ENCODE data around the gene ABCA1.
"Not testable (repeated sequence)": the region's sequence is repeated elsewhere in the genome, so short reads cannot be mapped to it uniquely, and the experiment has no call there.

ABCA1 gene

DNA sequence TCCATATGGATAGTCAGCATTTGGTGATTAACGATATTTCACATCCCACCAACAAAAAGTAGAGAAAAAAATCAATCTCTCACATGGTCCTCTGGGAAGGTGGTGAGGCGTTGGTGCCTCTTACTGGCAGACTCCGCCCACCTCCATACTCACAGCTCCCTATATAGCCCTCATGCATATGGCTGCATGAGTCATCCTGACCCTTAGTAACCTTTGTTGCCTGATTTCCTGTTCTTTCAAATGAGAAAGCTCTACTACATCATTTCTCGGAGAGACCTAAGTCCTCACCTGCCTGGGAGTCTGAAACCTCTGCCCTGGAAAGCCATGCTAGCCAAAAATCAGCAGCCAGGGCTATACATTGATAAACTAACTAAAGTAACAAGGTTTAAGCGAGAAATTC, 33.3 kb upstream of the ABCA1 start:
- WGBS, 2 donors (ENCODE audit: extremely low coverage in 2 of 2, insufficient read length in 2 of 2, insufficient replicate concordance in 1 of 2) = no CpG with 5 or more reads among the region's 5 CpGs
- H3K23ac ChIP-seq (ENCODE audit: low read depth, low read length, poor library complexity) = no peak overlapping the region
- no peak overlapping the region for H3K4me2 ChIP-seq (ENCODE audit: insufficient read depth, low read length, poor library complexity, severe bottlenecking)
- H2BK12ac ChIP-seq (ENCODE audit: low read length) = no peak overlapping the region
- no peaks in the 10 kb centered on the region for H3K27me3 ChIP-seq (ENCODE audit: control insufficient read depth in 3 of 3, insufficient read depth in 3 of 3, low read depth in 1 of 3, low read length in 3 of 3)
- no peak overlapping the region for H2BK5ac ChIP-seq (ENCODE audit: low read length)
- H3K36me3 ChIP-seq (replicated peaks in 1 of 2; ENCODE audit: control insufficient read depth in 2 of 2, insufficient read depth in 2 of 2, low read length in 2 of 2) = no peaks in the 10 kb centered on the region
- H2AFZ ChIP-seq (ENCODE audit: low read length) = peak overlapping the region; percentile 5
- H2BK120ac ChIP-seq (ENCODE audit: low read depth, low read length) = no peak overlapping the region
- H3K4ac ChIP-seq (ENCODE audit: low read length) = no peak overlapping the region
- H2AK5ac ChIP-seq (ENCODE audit: low read depth, low read length) = no peak overlapping the region
- peaks cover 6 to 20% of the 10 kb centered on the region in 2 donors for H3K4me1 ChIP-seq (ENCODE audit: control insufficient read depth in 2 of 2, insufficient read depth in 1 of 2, low read depth in 1 of 2, low read length in 2 of 2)
- no peak overlapping the region for H3K27ac ChIP-seq (replicated peaks; ENCODE audit: low read length)
- H3K14ac ChIP-seq (ENCODE audit: low read length) = no peak overlapping the region
- no peak overlapping the region for H2BK15ac ChIP-seq (ENCODE audit: low read length)
- H3K9ac ChIP-seq (ENCODE audit: low read depth, low read length, poor library complexity) = no peak overlapping the region
- H4K91ac ChIP-seq (ENCODE audit: low read depth, low read length, poor library complexity) = no peak overlapping the region
- no peaks in the 10 kb centered on the region for H3K9me3 ChIP-seq (replicated peaks in 1 of 2; ENCODE audit: control insufficient read depth in 2 of 2, insufficient read depth in 1 of 2, low read depth in 1 of 2, low read length in 2 of 2)
- H3K4me3 ChIP-seq (ENCODE audit: low read length in 2 of 2) = no peak overlapping the region
- DNase-seq (ENCODE audit: low spot score) = peak; percentile 20
- H3K18ac ChIP-seq (ENCODE audit: low read length) = no peak overlapping the region
- H3K79me1 ChIP-seq (ENCODE audit: low read depth, low read length) = no peaks in the 10 kb centered on the region
- H4K8ac ChIP-seq (ENCODE audit: low read depth, low read length) = no peak overlapping the region

DNA sequence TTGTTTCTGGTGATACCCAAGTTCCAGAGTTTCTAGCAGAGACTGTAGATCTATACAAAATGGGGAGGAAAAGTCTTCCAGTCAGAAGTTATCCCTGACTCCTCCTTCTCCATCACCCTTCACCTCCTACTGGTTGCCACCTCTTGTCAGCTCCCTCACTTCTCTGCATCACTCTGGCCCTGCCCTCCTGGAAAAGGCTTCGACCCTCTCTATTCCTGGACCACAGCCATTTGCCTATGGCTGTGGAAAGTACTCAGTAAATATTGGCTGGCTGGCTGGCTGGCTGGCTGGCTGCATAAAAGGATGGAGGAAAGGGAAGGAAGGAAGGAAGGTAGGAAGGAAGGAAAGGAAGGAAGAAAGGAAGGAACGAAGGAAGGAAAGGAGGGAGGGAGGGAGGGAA, 32.7 kb upstream of the ABCA1 start:
- Histone ChIP-seq H3K27me3 (ENCODE audit: control insufficient read depth in 3 of 3, insufficient read depth in 3 of 3, low read depth in 1 of 3, low read length in 3 of 3) (no peaks in the 10 kb centered on the region), H3K27ac (replicated peaks; ENCODE audit: low read length) (no peak overlapping the region), H3K4ac (ENCODE audit: low read length) (no peak overlapping the region), H3K4me2 (ENCODE audit: insufficient read depth, low read length, poor library complexity, severe bottlenecking) (no peak overlapping the region), H3K4me3 (ENCODE audit: low read length in 2 of 2) (no peak overlapping the region), H4K91ac (ENCODE audit: low read depth, low read length, poor library complexity) (no peak overlapping the region), H3K9me3 (replicated peaks in 1 of 2; ENCODE audit: control insufficient read depth in 2 of 2, insufficient read depth in 1 of 2, low read depth in 1 of 2, low read length in 2 of 2) (no peaks in the 10 kb centered on the region), H2AK5ac (ENCODE audit: low read depth, low read length) (no peak overlapping the region), H3K9ac (ENCODE audit: low read depth, low read length, poor library complexity) (no peak overlapping the region), H2BK120ac (ENCODE audit: low read depth, low read length) (no peak overlapping the region), H2AFZ (ENCODE audit: low read length) (peak overlapping the region; percentile 64), H3K4me1 (ENCODE audit: control insufficient read depth in 2 of 2, insufficient read depth in 1 of 2, low read depth in 1 of 2, low read length in 2 of 2) (peaks cover 6 to 20% of the 10 kb centered on the region in 2 donors), H3K79me1 (ENCODE audit: low read depth, low read length) (no peaks in the 10 kb centered on the region), H4K8ac (ENCODE audit: low read depth, low read length) (no peak overlapping the region), H3K36me3 (replicated peaks in 1 of 2; ENCODE audit: control insufficient read depth in 2 of 2, insufficient read depth in 2 of 2, low read length in 2 of 2) (no peaks in the 10 kb centered on the region), H3K18ac (ENCODE audit: low read length) (no peak overlapping the region), H3K23ac (ENCODE audit: low read depth, low read length, poor library complexity) (no peak overlapping the region), H2BK5ac (ENCODE audit: low read length) (no peak overlapping the region), H2BK12ac (ENCODE audit: low read length) (no peak overlapping the region), H2BK15ac (ENCODE audit: low read length) (no peak overlapping the region), H3K14ac (ENCODE audit: low read length) (no peak overlapping the region)
- no peak for DNase-seq (ENCODE audit: low spot score)
- no CpG with 5 or more reads among the region's 2 CpGs for WGBS, 2 donors (ENCODE audit: extremely low coverage in 2 of 2, insufficient read length in 2 of 2, insufficient replicate concordance in 1 of 2)

DNA sequence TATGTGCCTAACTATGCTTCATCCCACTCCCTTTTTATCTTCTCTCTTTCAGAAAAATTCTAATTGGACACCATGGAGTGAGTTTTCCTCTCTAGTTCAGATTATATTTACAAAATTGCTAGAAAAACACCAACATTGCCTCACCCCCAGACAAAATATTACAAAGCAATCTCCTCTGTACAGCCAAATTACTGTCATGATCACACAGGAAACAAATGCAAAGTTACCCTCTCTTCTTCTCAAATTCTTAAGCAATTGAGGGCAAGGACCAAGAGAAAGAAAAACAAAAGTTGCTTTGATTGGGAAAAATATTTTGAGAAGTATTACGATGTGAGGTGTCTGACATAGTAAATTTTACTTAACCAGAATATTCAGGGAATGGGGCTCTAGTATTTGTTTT, 30.8 kb upstream of the ABCA1 start:
- H3K4me3 ChIP-seq (ENCODE audit: low read length in 2 of 2) = no peak overlapping the region

DNA sequence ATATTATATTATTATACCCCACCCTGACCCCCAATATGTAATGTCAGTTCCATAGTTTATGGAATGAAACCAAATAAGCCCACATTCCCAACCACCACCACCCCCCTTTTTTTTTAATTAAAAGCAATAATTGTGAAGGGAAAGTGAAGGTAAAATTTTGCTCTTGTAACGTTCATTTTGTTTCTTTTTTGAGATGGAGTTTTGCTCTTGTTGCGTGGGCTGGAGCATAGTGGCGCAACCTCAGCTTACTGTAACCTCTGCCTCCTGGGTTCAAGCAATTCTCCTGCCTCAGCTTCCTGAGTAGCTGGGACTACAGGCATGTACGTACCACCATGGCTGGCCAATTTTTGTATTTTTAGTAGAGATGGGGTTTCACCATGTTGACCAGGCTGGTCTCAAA, 30.1 kb upstream of the ABCA1 start:
- H4K8ac ChIP-seq (ENCODE audit: low read depth, low read length); H3K9ac ChIP-seq (ENCODE audit: low read depth, low read length, poor library complexity); DNase-seq (ENCODE audit: low spot score); H3K9me3 ChIP-seq (replicated peaks in 1 of 2; ENCODE audit: control insufficient read depth in 2 of 2, insufficient read depth in 1 of 2, low read depth in 1 of 2, low read length in 2 of 2); H3K4me3 ChIP-seq (ENCODE audit: low read length in 2 of 2); H3K27me3 ChIP-seq (ENCODE audit: control insufficient read depth in 3 of 3, insufficient read depth in 3 of 3, low read depth in 1 of 3, low read length in 3 of 3); H2BK15ac ChIP-seq (ENCODE audit: low read length); H2BK120ac ChIP-seq (ENCODE audit: low read depth, low read length); H3K23ac ChIP-seq (ENCODE audit: low read depth, low read length, poor library complexity); H3K4me2 ChIP-seq (ENCODE audit: insufficient read depth, low read length, poor library complexity, severe bottlenecking); H3K36me3 ChIP-seq (replicated peaks in 1 of 2; ENCODE audit: control insufficient read depth in 2 of 2, insufficient read depth in 2 of 2, low read length in 2 of 2); H3K18ac ChIP-seq (ENCODE audit: low read length); H2AFZ ChIP-seq (ENCODE audit: low read length); H3K14ac ChIP-seq (ENCODE audit: low read length); H4K91ac ChIP-seq (ENCODE audit: low read depth, low read length, poor library complexity); H2AK5ac ChIP-seq (ENCODE audit: low read depth, low read length); H3K4ac ChIP-seq (ENCODE audit: low read length); H2BK12ac ChIP-seq (ENCODE audit: low read length); H2BK5ac ChIP-seq (ENCODE audit: low read length); H3K27ac ChIP-seq (replicated peaks; ENCODE audit: low read length); H3K79me1 ChIP-seq (ENCODE audit: low read depth, low read length): not testable (repeated sequence)
- no CpG with 5 or more reads among the region's 4 CpGs for WGBS, 2 donors (ENCODE audit: extremely low coverage in 2 of 2, insufficient read length in 2 of 2, insufficient replicate concordance in 1 of 2)
- H3K4me1 ChIP-seq (ENCODE audit: control insufficient read depth in 2 of 2, insufficient read depth in 1 of 2, low read depth in 1 of 2, low read length in 2 of 2) = peaks cover 6 to 20% of the 10 kb centered on the region in 2 donors

More for the DNA sequence above, 30.8 kb upstream of the ABCA1 start:
- Histone ChIP-seq H2BK120ac (ENCODE audit: low read depth, low read length) (no peak overlapping the region), H3K9ac (ENCODE audit: low read depth, low read length, poor library complexity) (no peak overlapping the region), H3K14ac (ENCODE audit: low read length) (no peak overlapping the region), H3K27ac (replicated peaks; ENCODE audit: low read length) (no peak overlapping the region), H3K27me3 (ENCODE audit: control insufficient read depth in 3 of 3, insufficient read depth in 3 of 3, low read depth in 1 of 3, low read length in 3 of 3) (no peaks in the 10 kb centered on the region), H3K4me2 (ENCODE audit: insufficient read depth, low read length, poor library complexity, severe bottlenecking) (no peak overlapping the region), H4K8ac (ENCODE audit: low read depth, low read length) (no peak overlapping the region), H3K36me3 (replicated peaks in 1 of 2; ENCODE audit: control insufficient read depth in 2 of 2, insufficient read depth in 2 of 2, low read length in 2 of 2) (no peaks in the 10 kb centered on the region), H2BK15ac (ENCODE audit: low read length) (no peak overlapping the region), H2AFZ (ENCODE audit: low read length) (no peak overlapping the region), H4K91ac (ENCODE audit: low read depth, low read length, poor library complexity) (no peak overlapping the region), H3K23ac (ENCODE audit: low read depth, low read length, poor library complexity) (no peak overlapping the region), H3K9me3 (replicated peaks in 1 of 2; ENCODE audit: control insufficient read depth in 2 of 2, insufficient read depth in 1 of 2, low read depth in 1 of 2, low read length in 2 of 2) (no peaks in the 10 kb centered on the region), H3K79me1 (ENCODE audit: low read depth, low read length) (no peaks in the 10 kb centered on the region), H3K4ac (ENCODE audit: low read length) (no peak overlapping the region), H3K4me1 (ENCODE audit: control insufficient read depth in 2 of 2, insufficient read depth in 1 of 2, low read depth in 1 of 2, low read length in 2 of 2) (peaks cover 6 to 20% of the 10 kb centered on the region in 2 donors), H2AK5ac (ENCODE audit: low read depth, low read length) (no peak overlapping the region), H2BK5ac (ENCODE audit: low read length) (no peak overlapping the region), H2BK12ac (ENCODE audit: low read length) (no peak overlapping the region), H3K18ac (ENCODE audit: low read length) (no peak overlapping the region)
- no CpG with 5 or more reads among the region's 1 CpG for WGBS, 2 donors (ENCODE audit: extremely low coverage in 2 of 2, insufficient read length in 2 of 2, insufficient replicate concordance in 1 of 2)
- DNase-seq (ENCODE audit: low spot score) = no peak

Data from neuronal stem cell (in vitro differentiated cells).